NT2/D1 (cell line): ENCODE data around the gene ELMO3.

Experiments used
- SUZ12 ChIP-seq: IDR thresholded peaks from 2 replicates; pipeline ENCODE4 v1.6.1; 2011; ENCODE audit not compliant: insufficient read length, insufficient read depth; ENCODE audit errors: extremely low read depth
- YY1 ChIP-seq: IDR thresholded peaks from 2 replicates; pipeline ENCODE4 v1.6.1; 2011; ENCODE audit not compliant: insufficient read length, insufficient read depth

- TF ChIP-seq YY1: no peak
- no peak for TF ChIP-seq SUZ12
Observed at GRCh38 chr16:67236563-67237395, 37.8 kb downstream of the ELMO3 start.
